ENCODE results near the gene KISS1R.
A peak's percentile ranks its signal among the peaks of the same experiment; 100 is the strongest.

KISS1R gene

GRCh38 chr19:925087-925525, 8.0 kb downstream of the KISS1R start:
- H3K27me3 ChIP-seq (ENCODE audit: control insufficient read depth, insufficient read depth, low read length): peaks cover 3% of the 10 kb centered on the region
- H3K4me1 ChIP-seq (ENCODE audit: control insufficient read depth, insufficient read depth, low read length): no peaks in the 10 kb centered on the region
- no peaks in the 10 kb centered on the region for H3K36me3 ChIP-seq (ENCODE audit: control insufficient read depth, insufficient read depth, low read length)
- H3K4me3 ChIP-seq (ENCODE audit: low read length): peak overlapping the region; percentile 87
- no peak overlapping the region for H3K9ac ChIP-seq (ENCODE audit: low read length)
- H3K27ac ChIP-seq (ENCODE audit: low read depth, low read length): peak overlapping the region; percentile 79

DNA sequence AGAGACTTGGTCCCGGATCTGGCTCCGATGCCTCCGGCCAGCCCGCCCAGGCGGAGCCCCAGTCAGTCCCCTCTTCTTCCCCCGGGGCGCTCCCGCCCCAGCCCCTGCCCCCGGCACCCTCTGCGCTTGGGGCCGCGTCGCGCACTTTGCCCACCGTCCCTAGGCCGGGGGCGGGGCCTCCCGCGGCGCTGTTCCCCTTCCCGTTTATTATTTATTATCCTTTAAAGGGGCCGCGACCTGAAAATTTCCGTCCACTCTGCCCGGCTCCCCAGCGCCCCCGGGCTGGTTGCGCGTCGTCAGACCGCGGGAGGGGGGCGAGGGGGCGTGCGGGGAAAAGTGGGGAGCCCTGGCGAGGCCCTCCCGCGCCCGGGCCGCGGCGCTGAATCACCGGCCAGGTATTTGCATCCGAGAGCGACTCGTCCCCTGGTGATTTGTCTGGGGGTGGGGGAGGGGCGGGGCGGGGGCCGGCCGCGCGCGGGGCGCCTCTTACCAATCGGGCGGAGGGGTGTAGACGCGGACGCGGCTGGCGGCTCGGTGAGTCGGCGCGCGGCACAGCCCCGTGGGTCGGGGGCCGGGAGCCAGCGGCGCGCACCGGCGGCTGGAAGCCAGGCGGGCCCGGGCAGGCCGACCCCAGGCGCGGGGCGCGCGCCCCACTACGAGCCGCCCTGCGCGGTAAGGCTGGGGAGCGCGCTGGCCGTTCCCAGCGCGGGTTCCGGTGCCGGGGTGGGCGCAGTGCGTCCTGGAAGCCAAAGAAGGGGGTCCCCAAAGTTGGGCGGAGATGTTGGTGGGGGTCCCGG, 8.6 kb downstream of the KISS1R start, which contains the start of gene ARID3A:
ARID3A (plus strand) TSS at position 510 of the 797 bp plus-strand sequence. CDS start 3,494 bp downstream, outside the sequence.
- Histone ChIP-seq H3K27ac (ENCODE audit: low read depth, low read length) (peak within 1 kb of the TSS; percentile 79), H3K36me3 (ENCODE audit: control insufficient read depth, insufficient read depth, low read length) (no peaks in the 10 kb centered on the region), H3K27me3 (ENCODE audit: control insufficient read depth, insufficient read depth, low read length) (peaks cover 3% of the 10 kb centered on the region), H3K4me1 (ENCODE audit: control insufficient read depth, insufficient read depth, low read length) (no peaks in the 10 kb centered on the region), H3K4me3 (ENCODE audit: low read length) (peak within 1 kb of the TSS; percentile 87), H3K9ac (ENCODE audit: low read length) (peak within 1 kb of the TSS; percentile 62)

DNA sequence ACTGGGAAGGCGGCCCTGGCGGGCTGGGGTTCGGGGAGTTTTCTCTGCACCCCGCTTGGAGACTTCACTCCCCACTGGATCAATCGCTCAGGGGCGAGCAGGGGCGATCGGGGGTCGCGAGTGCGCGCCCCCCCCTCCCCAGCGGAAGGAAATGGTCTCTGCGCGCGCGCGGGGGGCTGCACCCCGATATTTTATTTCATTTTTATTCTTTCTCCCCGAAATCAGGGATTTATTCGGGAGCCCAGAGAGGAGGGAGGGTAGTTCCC, 9.1 kb downstream of the KISS1R start:
- Histone ChIP-seq H3K27me3 (ENCODE audit: control insufficient read depth, insufficient read depth, low read length) (peaks cover 1% of the 10 kb centered on the region), H3K4me1 (ENCODE audit: control insufficient read depth, insufficient read depth, low read length) (no peaks in the 10 kb centered on the region), H3K4me3 (ENCODE audit: low read length) (peak overlapping the region; percentile 87), H3K36me3 (ENCODE audit: control insufficient read depth, insufficient read depth, low read length) (no peaks in the 10 kb centered on the region), H3K9ac (ENCODE audit: low read length) (peak overlapping the region; percentile 62), H3K27ac (ENCODE audit: low read depth, low read length) (peak overlapping the region; percentile 61)

GRCh38 chr19:926589-927350, 9.6 kb downstream of the KISS1R start:
- Histone ChIP-seq H3K27ac (ENCODE audit: low read depth, low read length) (peak overlapping the region; percentile 68), H3K9ac (ENCODE audit: low read length) (peak overlapping the region; percentile 62), H3K36me3 (ENCODE audit: control insufficient read depth, insufficient read depth, low read length) (no peaks in the 10 kb centered on the region), H3K4me3 (ENCODE audit: low read length) (peak overlapping the region; percentile 87), H3K4me1 (ENCODE audit: control insufficient read depth, insufficient read depth, low read length) (no peaks in the 10 kb centered on the region), H3K27me3 (ENCODE audit: control insufficient read depth, insufficient read depth, low read length) (no peaks in the 10 kb centered on the region)

DNA sequence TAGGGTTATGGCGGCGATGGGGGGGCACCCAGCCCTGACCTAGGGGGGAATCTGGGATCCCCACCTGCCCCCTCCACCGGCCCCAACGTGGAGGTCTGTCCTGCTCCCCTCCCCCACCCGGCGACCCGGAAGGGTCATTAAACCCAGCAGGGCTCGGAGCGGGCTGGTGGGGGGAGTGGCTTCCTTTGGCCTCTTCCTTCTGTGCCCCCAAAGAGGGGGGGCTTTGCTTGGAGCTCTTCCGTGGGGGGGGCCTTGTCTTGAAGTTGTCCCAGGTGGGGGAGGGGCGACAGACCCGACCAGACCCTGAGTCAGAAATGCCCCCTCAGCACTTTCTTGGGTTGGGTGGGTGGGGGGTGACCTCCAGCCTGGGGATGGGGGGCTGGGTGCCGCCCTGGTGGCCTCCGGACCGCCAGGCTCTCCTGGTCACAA, 10.2 kb downstream of the KISS1R start:
- Histone ChIP-seq H3K4me1 (ENCODE audit: control insufficient read depth, insufficient read depth, low read length) (no peaks in the 10 kb centered on the region), H3K36me3 (ENCODE audit: control insufficient read depth, insufficient read depth, low read length) (no peaks in the 10 kb centered on the region), H3K4me3 (ENCODE audit: low read length) (peak overlapping the region; percentile 87), H3K9ac (ENCODE audit: low read length) (no peak overlapping the region), H3K27me3 (ENCODE audit: control insufficient read depth, insufficient read depth, low read length) (no peaks in the 10 kb centered on the region), H3K27ac (ENCODE audit: low read depth, low read length) (peak overlapping the region; percentile 68)

DNA sequence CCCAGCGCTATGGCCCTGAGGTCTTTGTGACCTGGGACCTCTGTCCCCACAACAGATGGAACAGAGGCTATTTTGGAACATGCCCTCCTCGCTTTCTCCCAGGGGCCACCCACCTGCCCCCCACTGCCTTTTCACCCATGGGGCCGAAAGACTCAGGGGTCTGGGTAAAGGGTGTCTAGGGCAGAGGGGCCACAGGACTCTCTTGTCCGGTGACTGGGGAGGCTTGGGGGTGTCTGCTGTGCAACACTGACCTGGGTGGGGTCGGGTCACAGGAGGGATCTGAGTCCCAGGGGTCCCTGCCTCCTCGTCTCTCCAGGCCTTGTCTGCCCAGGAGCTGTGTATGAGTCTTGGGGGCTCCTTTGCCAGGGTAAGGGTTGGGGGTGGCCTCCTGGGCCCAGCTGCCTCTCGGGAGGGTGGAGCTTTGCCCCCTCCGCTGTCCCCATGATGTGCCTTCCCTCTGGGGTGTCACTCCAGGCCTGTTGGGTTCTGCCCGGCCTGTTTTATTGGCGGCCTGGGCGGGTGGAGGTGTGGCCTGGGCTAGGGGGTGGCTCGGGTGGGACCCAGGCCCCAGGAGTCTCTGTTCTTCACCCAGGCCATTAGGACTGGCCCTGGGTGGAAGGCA, 10.8 kb downstream of the KISS1R start:
- H3K4me1 ChIP-seq (ENCODE audit: control insufficient read depth, insufficient read depth, low read length): peaks cover 4% of the 10 kb centered on the region
- no peaks in the 10 kb centered on the region for H3K27me3 ChIP-seq (ENCODE audit: control insufficient read depth, insufficient read depth, low read length)
- no peak overlapping the region for H3K9ac ChIP-seq (ENCODE audit: low read length)
- no peak overlapping the region for H3K27ac ChIP-seq (ENCODE audit: low read depth, low read length)
- H3K36me3 ChIP-seq (ENCODE audit: control insufficient read depth, insufficient read depth, low read length): no peaks in the 10 kb centered on the region
- H3K4me3 ChIP-seq (ENCODE audit: low read length): no peak overlapping the region

GRCh38 chr19:928471-929202, 11.5 kb downstream of the KISS1R start:
- Histone ChIP-seq H3K9ac (ENCODE audit: low read length) (no peak overlapping the region), H3K27ac (ENCODE audit: low read depth, low read length) (no peak overlapping the region), H3K36me3 (ENCODE audit: control insufficient read depth, insufficient read depth, low read length) (no peaks in the 10 kb centered on the region), H3K27me3 (ENCODE audit: control insufficient read depth, insufficient read depth, low read length) (no peaks in the 10 kb centered on the region), H3K4me1 (ENCODE audit: control insufficient read depth, insufficient read depth, low read length) (peaks cover 5% of the 10 kb centered on the region), H3K4me3 (ENCODE audit: low read length) (no peak overlapping the region)

GRCh38 chr19:929203-929890, 12.2 kb downstream of the KISS1R start:
- H3K36me3 ChIP-seq (ENCODE audit: control insufficient read depth, insufficient read depth, low read length): no peaks in the 10 kb centered on the region
- no peak overlapping the region for H3K4me3 ChIP-seq (ENCODE audit: low read length)
- H3K27ac ChIP-seq (ENCODE audit: low read depth, low read length): no peak overlapping the region
- no peaks in the 10 kb centered on the region for H3K27me3 ChIP-seq (ENCODE audit: control insufficient read depth, insufficient read depth, low read length)
- no peak overlapping the region for H3K9ac ChIP-seq (ENCODE audit: low read length)
- H3K4me1 ChIP-seq (ENCODE audit: control insufficient read depth, insufficient read depth, low read length): peaks cover 11% of the 10 kb centered on the region

- Histone ChIP-seq H3K9ac (ENCODE audit: low read length) (no peak overlapping the region), H3K4me1 (ENCODE audit: control insufficient read depth, insufficient read depth, low read length) (peaks cover 14% of the 10 kb centered on the region), H3K4me3 (ENCODE audit: low read length) (no peak overlapping the region), H3K27ac (ENCODE audit: low read depth, low read length) (no peak overlapping the region), H3K27me3 (ENCODE audit: control insufficient read depth, insufficient read depth, low read length) (no peaks in the 10 kb centered on the region), H3K36me3 (ENCODE audit: control insufficient read depth, insufficient read depth, low read length) (no peaks in the 10 kb centered on the region)
Measured at GRCh38 chr19:929891-930258, 12.7 kb downstream of the KISS1R start.

DNA sequence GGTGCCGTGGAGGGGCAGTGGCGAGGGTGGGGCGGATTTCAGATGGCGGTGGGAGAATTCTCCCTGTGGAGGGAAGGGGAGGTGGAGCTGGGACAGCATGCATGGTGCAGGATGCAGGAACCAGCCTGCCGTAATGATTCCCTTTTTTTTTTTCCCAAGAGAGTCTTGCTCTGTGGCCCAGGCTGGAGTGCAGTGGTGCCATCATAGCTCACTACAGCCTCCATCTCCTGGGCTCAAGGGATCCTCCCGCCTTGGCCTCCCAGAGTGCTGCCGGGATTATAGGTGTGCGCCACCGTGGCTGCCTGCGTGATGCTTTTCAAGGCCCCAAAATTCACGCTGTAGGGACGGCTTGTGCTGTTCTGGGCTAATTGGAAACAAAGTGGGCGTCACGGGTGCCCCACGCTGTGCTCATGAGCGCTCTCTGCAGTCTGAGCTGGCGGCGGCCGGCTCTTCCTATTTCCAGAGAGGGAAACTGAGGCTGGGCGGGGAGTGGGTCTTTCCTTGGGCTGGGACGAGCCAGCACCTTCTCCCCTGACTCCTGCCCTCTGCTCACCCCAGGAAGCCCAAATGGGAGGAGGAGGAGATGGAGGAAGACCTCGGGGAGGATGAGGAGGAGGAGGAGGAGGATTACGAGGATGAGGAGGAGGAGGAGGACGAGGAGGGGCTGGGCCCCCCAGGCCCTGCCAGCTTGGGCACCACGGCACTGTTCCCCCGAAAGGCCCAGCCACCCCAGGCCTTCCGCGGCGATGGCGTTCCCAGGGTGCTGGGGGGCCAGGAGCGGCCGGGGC, 14.9 kb downstream of the KISS1R start:
- Histone ChIP-seq H3K4me1 (ENCODE audit: control insufficient read depth, insufficient read depth, low read length) (peaks cover 19% of the 10 kb centered on the region), H3K36me3 (ENCODE audit: control insufficient read depth, insufficient read depth, low read length) (no peaks in the 10 kb centered on the region), H3K4me3 (ENCODE audit: low read length) (no peak overlapping the region), H3K9ac (ENCODE audit: low read length) (no peak overlapping the region), H3K27ac (ENCODE audit: low read depth, low read length) (no peak overlapping the region), H3K27me3 (ENCODE audit: control insufficient read depth, insufficient read depth, low read length) (no peaks in the 10 kb centered on the region)
